Activated CD4-positive, alpha-beta T cell treated with anti-CD3 and anti-CD28 coated beads for 36 hours (primary cell): Measurements from ENCODE around the gene MAP7. TPM values are rescaled to one million over a fixed set of nuclear protein-coding genes. Genes with fewer than 3 reads are reported as not detected.
"Not testable (repeated sequence)": the region's sequence is repeated elsewhere in the genome, so short reads cannot be mapped to it uniquely, and the experiment has no call there.

Experiments
- ATAC-seq: fragments of 200-7000 bp; cut with Tn5 transposase; one replicate; pipeline ENCODE4 v1.10.0; 2021; ENCODE audit warnings: mild to moderate bottlenecking, moderate library complexity
- CTCF ChIA-PET: fragments of 350-600 bp; sonication (Branson Sonifier 250); formaldehyde crosslinking; loops from one replicate; lab custom pipeline; 2021; ENCODE audit warnings: antibody characterized with exemption; lab: Charles Lee
- POLR2A ChIA-PET: fragments of 350-600 bp; sonication (Branson Sonifier 250); formaldehyde crosslinking; loops from one replicate; lab custom pipeline; 2021; ENCODE audit warnings: antibody characterized with exemption, inconsistent platforms; lab: Charles Lee
- DNase-seq: peaks from one replicate; pipeline ENCODE4 v3.0.0-alpha.2; 2020
- H3K27ac Mint-ChIP-seq: one replicate; pipeline ENCODE4 v1.8.0; 2021; ENCODE audit warnings: mixed read lengths
- H3K27me3 Mint-ChIP-seq: one replicate; pipeline ENCODE4 v1.8.0; 2021; ENCODE audit warnings: mixed read lengths
- H3K36me3 Mint-ChIP-seq: one replicate; pipeline ENCODE4 v1.8.0; 2021; ENCODE audit warnings: low read depth, mixed read lengths
- H3K4me1 Mint-ChIP-seq: one replicate; pipeline ENCODE4 v1.8.0; 2021; ENCODE audit warnings: mixed read lengths
- H3K4me3 Mint-ChIP-seq: one replicate; pipeline ENCODE4 v1.8.0; 2021; ENCODE audit warnings: mild to moderate bottlenecking, moderate library complexity, mixed read lengths
- H3K9me3 Mint-ChIP-seq: one replicate; pipeline ENCODE4 v1.8.0; 2021; ENCODE audit warnings: low read depth, mixed read lengths
- intact Hi-C, 2 experiments: fragments of 100-400 bp; cut with DNase I in 1 of 2; cut with micrococcal nuclease in 1 of 2; formaldehyde crosslinking; loops; one replicate each; pipeline versions ENCODE4 v1.14.2 to v1.15.1; 2022 to 2024; cut with DNase I, micrococcal nuclease
- total RNA-seq, 2 experiments: library from RNA; stranded (reverse); gene quantifications; one replicate each; pipeline ENCODE4 v1.2.3, GENCODE V29; 2021

Gene MAP7
- total RNA-seq, 2 experiments from 2014 or later = 2.1 to 3.1 TPM

DNA sequence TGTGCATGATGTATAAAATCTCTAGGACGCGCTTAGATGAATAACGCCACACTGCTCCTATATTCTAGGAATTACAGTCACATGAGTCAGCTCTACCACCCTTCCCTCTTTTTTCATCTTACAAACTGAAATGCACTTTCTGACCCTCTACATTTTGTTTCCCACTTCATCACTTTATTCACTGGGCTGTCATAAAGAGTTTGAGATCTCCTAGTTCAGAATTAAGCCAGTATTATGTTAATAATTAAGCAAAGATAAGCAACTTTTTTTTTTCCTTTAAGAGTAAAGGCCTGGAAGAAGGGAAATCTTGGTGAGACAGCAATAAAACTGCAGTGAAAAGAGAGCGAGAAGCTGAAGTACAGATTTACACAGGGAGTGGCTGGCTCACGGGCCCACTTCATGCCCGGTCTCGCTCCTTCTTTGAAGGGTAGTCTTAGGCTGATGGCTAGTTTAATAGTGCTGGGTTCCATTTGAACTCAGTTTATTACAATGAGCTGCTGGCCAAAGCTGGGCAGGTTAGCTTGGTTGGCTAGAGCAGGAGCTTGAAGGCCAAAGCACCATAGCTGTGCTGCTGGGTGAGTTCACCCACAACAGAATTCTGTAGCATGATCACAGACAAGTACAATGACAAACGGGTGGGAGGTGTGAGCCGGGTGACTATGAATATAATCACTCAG lies 110.6 kb downstream of the MAP7 start:
- Mint-ChIP-seq H3K36me3 (no peaks in the 10 kb centered on the region), H3K9me3 (no peaks in the 10 kb centered on the region), H3K4me3 (no peak overlapping the region), H3K4me1 (no peaks in the 10 kb centered on the region), H3K27ac (no peak overlapping the region), H3K27me3 (no peaks in the 10 kb centered on the region)
- DNase-seq = no peak
- intact Hi-C loops = no loop called here
- ATAC-seq = no peak
- ChIA-PET CTCF (interaction anchor here (0.8 to 0.9 kb wide), 2 partner anchors 32 to 53 kb away, joined by 3 read pairs; no protein-coding TSS in a partner anchor), POLR2A (no interaction called here)

- DNase-seq (no peak), ATAC-seq (no peak)
- ChIA-PET CTCF (interaction anchor here (0.5 kb wide), 1 partner anchor 758 kb away, joined by 3 read pairs; no protein-coding TSS in a partner anchor), POLR2A (no interaction called here)
- intact Hi-C loops = no loop called here
- Mint-ChIP-seq H3K4me3 (no peak overlapping the region), H3K27ac (no peak overlapping the region), H3K27me3 (no peaks in the 10 kb centered on the region), H3K4me1 (no peaks in the 10 kb centered on the region), H3K9me3 (no peaks in the 10 kb centered on the region), H3K36me3 (no peaks in the 10 kb centered on the region)
These were observed 111.8 kb downstream of the MAP7 start for GRCh38 chr6:136438441-136438840.

DNA sequence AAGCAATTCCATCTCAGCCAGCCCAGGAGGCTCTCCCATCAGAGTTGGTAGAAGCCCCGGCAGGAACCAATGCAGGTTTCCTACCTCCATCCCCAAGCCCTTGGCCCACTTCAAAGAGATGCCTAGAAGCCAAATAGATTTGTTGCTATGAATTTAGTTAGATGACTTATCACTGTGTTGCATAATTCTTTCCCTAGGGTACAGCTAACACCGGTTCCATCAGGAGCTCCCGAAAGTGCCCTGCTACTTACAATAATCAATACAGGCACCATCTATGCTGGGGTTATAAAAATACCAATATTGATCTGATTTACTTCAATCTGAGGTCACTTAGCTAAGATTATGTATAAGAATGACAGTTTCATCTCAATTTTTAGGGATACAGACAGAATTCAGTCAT lies 113.0 kb downstream of the MAP7 start:
- POLR2A ChIA-PET = interaction anchor here (0.5 kb wide), 1 partner anchor 71 kb away, joined by 3 read pairs; no protein-coding TSS in a partner anchor
- Mint-ChIP-seq H3K4me3 (no peak overlapping the region), H3K9me3 (no peaks in the 10 kb centered on the region), H3K27me3 (no peaks in the 10 kb centered on the region), H3K36me3 (no peaks in the 10 kb centered on the region), H3K27ac (no peak overlapping the region), H3K4me1 (no peaks in the 10 kb centered on the region)
- DNase-seq (no peak), ATAC-seq (no peak)
- intact Hi-C loops = no loop called here
- CTCF ChIA-PET = interaction anchor here (1.7 kb wide), 1 partner anchor 113 kb away, joined by 4 read pairs; the partner anchor contains the start of gene MAP7

DNA sequence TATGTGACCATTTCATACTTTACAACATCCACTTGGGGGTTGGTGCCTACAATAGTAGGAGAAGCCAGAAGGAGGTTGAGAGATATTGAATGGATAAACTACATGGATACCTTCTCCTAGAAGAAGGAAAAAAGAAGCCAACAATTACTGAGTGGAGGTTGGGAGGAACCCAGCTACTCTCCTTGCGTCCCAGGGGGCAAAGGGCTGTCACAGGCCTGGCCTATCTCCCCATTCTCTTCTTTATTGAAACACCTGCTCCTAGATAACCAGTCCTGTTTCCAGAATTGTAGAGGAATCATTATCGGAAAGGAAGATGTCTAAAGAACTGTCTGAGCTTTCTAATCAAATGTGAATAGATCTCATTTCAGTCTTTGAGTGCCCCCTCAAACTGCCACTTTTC lies 115.1 kb downstream of the MAP7 start:
- no peaks in the 10 kb centered on the region for H3K36me3 Mint-ChIP-seq
- ATAC-seq (no peak), DNase-seq (no peak)
- no peak overlapping the region for H3K27ac Mint-ChIP-seq
- H3K27me3 Mint-ChIP-seq = no peaks in the 10 kb centered on the region
- intact Hi-C loops = no loop called here
- ChIA-PET POLR2A (no interaction called here), CTCF (interaction anchor here (0.5 to 0.8 kb wide), 2 partner anchors 500 to 879 kb away, joined by 3 to 4 read pairs; no protein-coding TSS in a partner anchor)
- H3K4me1 Mint-ChIP-seq = no peaks in the 10 kb centered on the region
- H3K9me3 Mint-ChIP-seq = no peaks in the 10 kb centered on the region
- no peak overlapping the region for H3K4me3 Mint-ChIP-seq

- H3K9me3 Mint-ChIP-seq, CTCF ChIA-PET, H3K4me1 Mint-ChIP-seq, H3K36me3 Mint-ChIP-seq, intact Hi-C loops, H3K4me3 Mint-ChIP-seq, DNase-seq, H3K27ac Mint-ChIP-seq, ATAC-seq, H3K27me3 Mint-ChIP-seq, POLR2A ChIA-PET: not testable (repeated sequence)
These were observed 118.9 kb downstream of the MAP7 start for GRCh38 chr6:136431306-136431705.

- intact Hi-C loops = no loop called here
- Mint-ChIP-seq H3K4me1 (no peaks in the 10 kb centered on the region), H3K9me3 (no peaks in the 10 kb centered on the region)
These were observed 120.8 kb downstream of the MAP7 start for GRCh38 chr6:136429264-136430065.

GRCh38 chr6:136427378-136427717 lies 122.9 kb downstream of the MAP7 start:
- ATAC-seq (no peak), DNase-seq (no peak)
- H3K4me3 Mint-ChIP-seq = no peak overlapping the region
- H3K27ac Mint-ChIP-seq = no peak overlapping the region
- H3K27me3 Mint-ChIP-seq = no peaks in the 10 kb centered on the region
- intact Hi-C loops = no loop called here
- H3K36me3 Mint-ChIP-seq = no peaks in the 10 kb centered on the region
- ChIA-PET CTCF (no interaction called here), POLR2A (no interaction called here)
- H3K4me1 Mint-ChIP-seq = no peaks in the 10 kb centered on the region
- no peaks in the 10 kb centered on the region for H3K9me3 Mint-ChIP-seq

More at GRCh38 chr6:136429264-136430065, 120.8 kb downstream of the MAP7 start:
- DNase-seq (no peak), ATAC-seq (no peak)
- Mint-ChIP-seq H3K36me3 (no peaks in the 10 kb centered on the region), H3K27me3 (no peaks in the 10 kb centered on the region), H3K4me3 (no peak overlapping the region), H3K27ac (no peak overlapping the region)
- POLR2A ChIA-PET = no interaction called here
- CTCF ChIA-PET = interaction anchor here (0.7 to 0.9 kb wide), 3 partner anchors 10 to 216 kb away, joined by 3 read pairs; no protein-coding TSS in a partner anchor

- Mint-ChIP-seq H3K4me3 (no peak overlapping the region), H3K27ac (no peak overlapping the region), H3K36me3 (no peaks in the 10 kb centered on the region), H3K4me1 (no peaks in the 10 kb centered on the region), H3K9me3 (no peaks in the 10 kb centered on the region), H3K27me3 (no peaks in the 10 kb centered on the region)
- intact Hi-C loops = no loop called here
- no peak for ATAC-seq
- DNase-seq = no peak
- CTCF ChIA-PET = interaction anchor here (0.9 kb wide), 1 partner anchor 60 kb away, joined by 3 read pairs; no protein-coding TSS in a partner anchor
- POLR2A ChIA-PET = no interaction called here
These were observed 123.4 kb downstream of the MAP7 start for GRCh38 chr6:136426627-136427377.

GRCh38 chr6:136425793-136426192 lies 124.4 kb downstream of the MAP7 start:
- H3K36me3 Mint-ChIP-seq = no peaks in the 10 kb centered on the region
- DNase-seq (no peak), ATAC-seq (no peak)
- POLR2A ChIA-PET = no interaction called here
- no peaks in the 10 kb centered on the region for H3K27me3 Mint-ChIP-seq
- H3K4me3 Mint-ChIP-seq = no peak overlapping the region
- no peaks in the 10 kb centered on the region for H3K4me1 Mint-ChIP-seq
- intact Hi-C loops = no loop called here
- no peak overlapping the region for H3K27ac Mint-ChIP-seq
- CTCF ChIA-PET = interaction anchor here (0.9 kb wide), 1 partner anchor 59 kb away, joined by 3 read pairs; no protein-coding TSS in a partner anchor
- H3K9me3 Mint-ChIP-seq = no peaks in the 10 kb centered on the region

GRCh38 chr6:136424901-136425300 lies 125.3 kb downstream of the MAP7 start:
- no peak for ATAC-seq

GRCh38 chr6:136424450-136424849 lies 125.8 kb downstream of the MAP7 start:
- H3K4me1 Mint-ChIP-seq = no peaks in the 10 kb centered on the region
- no peak overlapping the region for H3K4me3 Mint-ChIP-seq
- no peaks in the 10 kb centered on the region for H3K27me3 Mint-ChIP-seq
- ATAC-seq (no peak), DNase-seq (no peak)
- CTCF ChIA-PET = no interaction called here
- H3K9me3 Mint-ChIP-seq = no peaks in the 10 kb centered on the region
- H3K27ac Mint-ChIP-seq = no peak overlapping the region
- no peaks in the 10 kb centered on the region for H3K36me3 Mint-ChIP-seq
- POLR2A ChIA-PET = no interaction called here
- intact Hi-C loops = no loop called here

More at GRCh38 chr6:136424901-136425300, 125.3 kb downstream of the MAP7 start:
- Mint-ChIP-seq H3K36me3 (no peaks in the 10 kb centered on the region), H3K4me1 (no peaks in the 10 kb centered on the region), H3K4me3 (no peak overlapping the region), H3K27ac (no peak overlapping the region), H3K27me3 (no peaks in the 10 kb centered on the region), H3K9me3 (no peaks in the 10 kb centered on the region)
- intact Hi-C loops = no loop called here
- no peak for DNase-seq
- ChIA-PET POLR2A (no interaction called here), CTCF (no interaction called here)
